ENCODE measurements around the gene ATP1B1.

DNA sequence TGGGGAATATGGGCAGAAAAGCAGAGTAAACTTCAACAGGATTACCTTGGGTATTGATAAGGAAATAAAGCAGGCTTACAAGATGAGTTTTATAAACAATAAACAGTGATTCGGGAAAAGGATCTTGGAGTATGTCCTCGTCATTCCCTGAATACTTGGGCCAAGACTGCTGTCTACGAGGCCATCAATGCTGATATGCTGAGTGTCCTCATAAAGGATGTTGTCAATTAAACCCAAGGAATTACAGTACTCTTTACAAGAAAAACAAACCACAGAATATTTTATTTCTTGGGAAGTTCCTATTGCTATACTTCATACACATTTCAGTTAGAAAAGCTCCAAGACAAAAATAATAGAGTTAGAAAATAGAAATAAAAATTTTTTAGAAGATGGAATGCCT, 34.9 kb downstream of the ATP1B1 start:
- TF ChIP-seq TAF1 (IDR thresholded peaks at IDR 0.05; ENCODE audit: borderline replicate concordance, insufficient read depth, low read length) (no peak), FOXP2 (optimal IDR thresholded peaks at IDR 0.05; ENCODE audit: borderline replicate concordance, extremely low read depth, extremely low read length, insufficient read depth) (no peak), SIN3A (IDR thresholded peaks at IDR 0.05; ENCODE audit: borderline replicate concordance, insufficient read depth, low read length) (no peak), POLR2AphosphoS5 (IDR thresholded peaks at IDR 0.05; ENCODE audit: low read depth, low read length) (no peak), REST (IDR thresholded peaks at IDR 0.05; ENCODE audit: insufficient read depth in 1 of 2, low read depth in 2 of 2, low read length in 2 of 2) (no peak)

All from PFSK-1 (cell line).